ENCODE measurements around the gene MICU2. TPM values are rescaled to one million over a fixed set of nuclear protein-coding genes. Genes with fewer than 3 reads are reported as not detected.
A peak's percentile ranks its signal among the peaks of the same experiment; 100 is the strongest.

Gene MICU2
- total and polyA plus RNA-seq, 2 of the 13 experiments (the other 11 are each of a cell fraction or from before 2014, with no cell fraction given): 31.7 to 42.4 TPM

DNA sequence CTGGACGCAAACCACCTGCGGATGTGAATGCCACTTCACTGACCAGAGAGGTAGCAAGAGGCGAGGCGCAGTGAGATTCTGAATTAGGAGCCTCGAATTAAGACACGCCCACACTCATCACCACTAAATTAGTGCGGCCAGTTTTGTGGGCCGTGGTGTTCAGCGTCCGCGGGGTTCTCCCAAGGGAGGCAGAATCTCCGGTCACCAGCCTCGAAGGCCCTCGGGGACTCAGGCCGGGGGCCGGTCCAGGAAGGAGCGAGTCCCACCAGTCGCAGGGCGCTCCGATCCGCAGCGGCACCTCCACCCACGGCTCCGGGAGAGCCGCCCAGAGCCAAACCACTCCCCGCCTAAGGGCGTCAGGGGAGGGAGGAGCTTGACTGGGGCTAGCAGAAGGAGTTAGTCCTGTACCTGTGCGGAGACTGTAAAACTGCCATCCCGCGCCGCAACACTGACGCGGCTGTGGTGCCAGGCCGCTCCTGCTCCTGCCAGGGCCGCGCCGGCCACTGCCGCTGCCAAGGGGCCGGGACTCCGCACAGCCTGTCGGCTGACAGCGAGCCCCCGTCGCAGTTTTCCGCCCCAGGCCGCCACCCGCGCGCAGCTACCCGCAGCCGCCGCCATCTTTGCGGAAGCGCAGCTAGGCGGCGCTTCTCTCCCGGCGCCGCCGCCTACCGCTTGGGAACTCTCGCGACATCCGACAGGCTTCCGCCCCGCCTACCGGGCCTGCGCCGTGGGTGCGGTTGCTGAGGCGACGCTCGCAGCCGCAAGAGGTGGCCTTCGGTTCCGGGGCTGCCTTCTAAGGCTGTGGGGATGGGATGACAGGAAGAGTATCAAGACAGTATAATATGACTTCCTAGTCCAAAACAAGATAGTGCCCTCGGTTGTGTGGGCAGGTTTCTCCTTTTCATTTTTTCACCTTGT is at the start of gene MICU2 (continued):
- TF ChIP-seq CTCF (CRISPR knock-in tag; IDR thresholded peaks at IDR 0.05) (peak; percentile 24), HNRNPUL1 (IDR thresholded peaks at IDR 0.05; ENCODE audit: low read depth, low read length) (0 out of 2 replicates have a peak, but pooled peaks have one; percentile 50), CREM (IDR thresholded peaks at IDR 0.05) (no peak), CREM (CRISPR knock-in tag; IDR thresholded peaks at IDR 0.05) (no peak), ZNF205 (CRISPR knock-in tag; IDR thresholded peaks at IDR 0.05) (no peak), ZSCAN29 (CRISPR knock-in tag; conservative IDR thresholded peaks at IDR 0.05) (no peak), ZNF569 (CRISPR knock-in tag; IDR thresholded peaks at IDR 0.05; ENCODE audit: borderline replicate concordance) (no peak), ZNF451 (CRISPR knock-in tag; IDR thresholded peaks at IDR 0.05) (0 out of 2 replicates have a peak, but pooled peaks have one; percentile 38), NFE2L1 (CRISPR knock-in tag; IDR thresholded peaks at IDR 0.05; ENCODE audit: borderline replicate concordance) (no peak), ZNF563 (CRISPR knock-in tag; IDR thresholded peaks at IDR 0.05) (peak; percentile 99), KDM4B (CRISPR knock-in tag; IDR thresholded peaks at IDR 0.05) (no peak), ZNF550 (CRISPR knock-in tag; IDR thresholded peaks at IDR 0.05; ENCODE audit: borderline replicate concordance) (no peak), ZNF101 (CRISPR knock-in tag; IDR thresholded peaks at IDR 0.05; ENCODE audit: borderline replicate concordance, low read depth) (no peak), MLLT10 (CRISPR knock-in tag; IDR thresholded peaks at IDR 0.05) (no peak), CHD4 (IDR thresholded peaks at IDR 0.05; ENCODE audit: borderline replicate concordance, low read length) (no peak), SIN3B (IDR thresholded peaks at IDR 0.05; ENCODE audit: low read length) (no peak), SRSF4 (IDR thresholded peaks at IDR 0.05; ENCODE audit: low read depth, low read length, poor library complexity, severe bottlenecking) (no peak)
- TF ChIP-seq, protein P1, sequence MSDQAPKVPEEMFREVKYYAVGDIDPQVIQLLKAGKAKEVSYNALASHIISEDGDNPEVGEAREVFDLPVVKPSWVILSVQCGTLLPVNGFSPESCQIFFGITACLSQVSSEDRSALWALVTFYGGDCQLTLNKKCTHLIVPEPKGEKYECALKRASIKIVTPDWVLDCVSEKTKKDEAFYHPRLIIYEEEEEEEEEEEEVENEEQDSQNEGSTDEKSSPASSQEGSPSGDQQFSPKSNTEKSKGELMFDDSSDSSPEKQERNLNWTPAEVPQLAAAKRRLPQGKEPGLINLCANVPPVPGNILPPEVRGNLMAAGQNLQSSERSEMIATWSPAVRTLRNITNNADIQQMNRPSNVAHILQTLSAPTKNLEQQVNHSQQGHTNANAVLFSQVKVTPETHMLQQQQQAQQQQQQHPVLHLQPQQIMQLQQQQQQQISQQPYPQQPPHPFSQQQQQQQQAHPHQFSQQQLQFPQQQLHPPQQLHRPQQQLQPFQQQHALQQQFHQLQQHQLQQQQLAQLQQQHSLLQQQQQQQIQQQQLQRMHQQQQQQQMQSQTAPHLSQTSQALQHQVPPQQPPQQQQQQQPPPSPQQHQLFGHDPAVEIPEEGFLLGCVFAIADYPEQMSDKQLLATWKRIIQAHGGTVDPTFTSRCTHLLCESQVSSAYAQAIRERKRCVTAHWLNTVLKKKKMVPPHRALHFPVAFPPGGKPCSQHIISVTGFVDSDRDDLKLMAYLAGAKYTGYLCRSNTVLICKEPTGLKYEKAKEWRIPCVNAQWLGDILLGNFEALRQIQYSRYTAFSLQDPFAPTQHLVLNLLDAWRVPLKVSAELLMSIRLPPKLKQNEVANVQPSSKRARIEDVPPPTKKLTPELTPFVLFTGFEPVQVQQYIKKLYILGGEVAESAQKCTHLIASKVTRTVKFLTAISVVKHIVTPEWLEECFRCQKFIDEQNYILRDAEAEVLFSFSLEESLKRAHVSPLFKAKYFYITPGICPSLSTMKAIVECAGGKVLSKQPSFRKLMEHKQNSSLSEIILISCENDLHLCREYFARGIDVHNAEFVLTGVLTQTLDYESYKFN (CRISPR knock-in tag; conservative IDR thresholded peaks at IDR 0.05): peak; percentile 39
- TF ChIP-seq, protein P2, sequence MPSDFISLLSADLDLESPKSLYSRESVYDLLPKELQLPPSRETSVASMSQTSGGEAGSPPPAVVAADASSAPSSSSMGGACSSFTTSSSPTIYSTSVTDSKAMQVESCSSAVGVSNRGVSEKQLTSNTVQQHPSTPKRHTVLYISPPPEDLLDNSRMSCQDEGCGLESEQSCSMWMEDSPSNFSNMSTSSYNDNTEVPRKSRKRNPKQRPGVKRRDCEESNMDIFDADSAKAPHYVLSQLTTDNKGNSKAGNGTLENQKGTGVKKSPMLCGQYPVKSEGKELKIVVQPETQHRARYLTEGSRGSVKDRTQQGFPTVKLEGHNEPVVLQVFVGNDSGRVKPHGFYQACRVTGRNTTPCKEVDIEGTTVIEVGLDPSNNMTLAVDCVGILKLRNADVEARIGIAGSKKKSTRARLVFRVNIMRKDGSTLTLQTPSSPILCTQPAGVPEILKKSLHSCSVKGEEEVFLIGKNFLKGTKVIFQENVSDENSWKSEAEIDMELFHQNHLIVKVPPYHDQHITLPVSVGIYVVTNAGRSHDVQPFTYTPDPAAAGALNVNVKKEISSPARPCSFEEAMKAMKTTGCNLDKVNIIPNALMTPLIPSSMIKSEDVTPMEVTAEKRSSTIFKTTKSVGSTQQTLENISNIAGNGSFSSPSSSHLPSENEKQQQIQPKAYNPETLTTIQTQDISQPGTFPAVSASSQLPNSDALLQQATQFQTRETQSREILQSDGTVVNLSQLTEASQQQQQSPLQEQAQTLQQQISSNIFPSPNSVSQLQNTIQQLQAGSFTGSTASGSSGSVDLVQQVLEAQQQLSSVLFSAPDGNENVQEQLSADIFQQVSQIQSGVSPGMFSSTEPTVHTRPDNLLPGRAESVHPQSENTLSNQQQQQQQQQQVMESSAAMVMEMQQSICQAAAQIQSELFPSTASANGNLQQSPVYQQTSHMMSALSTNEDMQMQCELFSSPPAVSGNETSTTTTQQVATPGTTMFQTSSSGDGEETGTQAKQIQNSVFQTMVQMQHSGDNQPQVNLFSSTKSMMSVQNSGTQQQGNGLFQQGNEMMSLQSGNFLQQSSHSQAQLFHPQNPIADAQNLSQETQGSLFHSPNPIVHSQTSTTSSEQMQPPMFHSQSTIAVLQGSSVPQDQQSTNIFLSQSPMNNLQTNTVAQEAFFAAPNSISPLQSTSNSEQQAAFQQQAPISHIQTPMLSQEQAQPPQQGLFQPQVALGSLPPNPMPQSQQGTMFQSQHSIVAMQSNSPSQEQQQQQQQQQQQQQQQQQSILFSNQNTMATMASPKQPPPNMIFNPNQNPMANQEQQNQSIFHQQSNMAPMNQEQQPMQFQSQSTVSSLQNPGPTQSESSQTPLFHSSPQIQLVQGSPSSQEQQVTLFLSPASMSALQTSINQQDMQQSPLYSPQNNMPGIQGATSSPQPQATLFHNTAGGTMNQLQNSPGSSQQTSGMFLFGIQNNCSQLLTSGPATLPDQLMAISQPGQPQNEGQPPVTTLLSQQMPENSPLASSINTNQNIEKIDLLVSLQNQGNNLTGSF (CRISPR knock-in tag; IDR thresholded peaks at IDR 0.05): no peak

All from HepG2 (cell line).